ENCODE results near the gene TYMP.

DNA sequence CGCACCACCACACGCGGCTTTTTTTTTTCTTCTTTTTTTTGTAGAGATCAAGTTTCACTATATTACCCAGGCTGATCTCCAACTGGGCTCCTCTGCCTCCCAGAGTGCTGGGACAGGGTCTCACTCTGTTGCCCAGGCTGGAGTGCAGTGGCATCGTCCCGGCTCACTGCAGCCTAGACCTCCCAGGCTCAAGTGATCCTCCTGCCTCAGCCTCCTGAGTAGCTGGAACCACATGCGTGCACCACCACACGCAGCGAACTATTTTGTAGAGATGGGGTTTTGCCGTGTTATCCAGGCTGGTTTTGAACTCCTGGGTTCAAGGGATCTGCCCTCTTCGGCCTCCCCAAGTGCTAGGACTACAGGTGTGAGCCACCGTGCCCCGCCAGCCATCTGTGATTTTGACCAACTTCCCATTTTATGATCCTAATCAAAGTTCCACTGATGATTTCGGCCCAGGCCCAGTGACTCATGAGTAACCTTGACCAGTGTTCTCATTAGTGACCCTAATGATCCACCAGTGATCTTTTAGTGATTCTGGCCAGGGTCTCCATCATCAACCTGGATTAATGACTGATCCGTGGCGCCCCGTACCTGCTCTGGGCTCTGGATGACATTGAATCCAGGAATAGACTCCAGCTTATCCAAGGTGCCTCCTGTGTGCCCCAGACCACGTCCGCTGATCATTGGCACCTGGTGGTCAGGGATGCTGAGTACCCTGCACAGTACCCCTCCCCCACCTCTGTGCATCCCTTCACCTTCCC is 1.7 kb downstream of the TYMP start:
- no peak for TF ChIP-seq POLR2A (IDR thresholded peaks at IDR 0.05)
- TF ChIP-seq, protein P1, sequence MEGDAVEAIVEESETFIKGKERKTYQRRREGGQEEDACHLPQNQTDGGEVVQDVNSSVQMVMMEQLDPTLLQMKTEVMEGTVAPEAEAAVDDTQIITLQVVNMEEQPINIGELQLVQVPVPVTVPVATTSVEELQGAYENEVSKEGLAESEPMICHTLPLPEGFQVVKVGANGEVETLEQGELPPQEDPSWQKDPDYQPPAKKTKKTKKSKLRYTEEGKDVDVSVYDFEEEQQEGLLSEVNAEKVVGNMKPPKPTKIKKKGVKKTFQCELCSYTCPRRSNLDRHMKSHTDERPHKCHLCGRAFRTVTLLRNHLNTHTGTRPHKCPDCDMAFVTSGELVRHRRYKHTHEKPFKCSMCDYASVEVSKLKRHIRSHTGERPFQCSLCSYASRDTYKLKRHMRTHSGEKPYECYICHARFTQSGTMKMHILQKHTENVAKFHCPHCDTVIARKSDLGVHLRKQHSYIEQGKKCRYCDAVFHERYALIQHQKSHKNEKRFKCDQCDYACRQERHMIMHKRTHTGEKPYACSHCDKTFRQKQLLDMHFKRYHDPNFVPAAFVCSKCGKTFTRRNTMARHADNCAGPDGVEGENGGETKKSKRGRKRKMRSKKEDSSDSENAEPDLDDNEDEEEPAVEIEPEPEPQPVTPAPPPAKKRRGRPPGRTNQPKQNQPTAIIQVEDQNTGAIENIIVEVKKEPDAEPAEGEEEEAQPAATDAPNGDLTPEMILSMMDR (IDR thresholded peaks at IDR 0.05), result no peak

Data from uterus (tissue), 2 donors.